DOHH2 (cell line): ENCODE data around the gene DDX46.

Experiments used
- H3F3A ChIP-seq: fragments of 200-600 bp; sonication (generic), shearing (Covaris generic); 2 replicates; pipeline ENCODE4 v1.6.0; 2016; ENCODE audit warnings: antibody characterized with exemption, mild to moderate bottlenecking; ENCODE audit not compliant: control insufficient read depth, insufficient read depth
- H3K27ac ChIP-seq: fragments of 200-600 bp; sonication (generic); 2 replicates; pipeline ENCODE4 v1.5.1; 2014; ENCODE audit warnings: low read depth, mild to moderate bottlenecking, low read length, moderate library complexity
- H3K27me3 ChIP-seq: fragments of 200-600 bp; sonication (generic); 2 replicates; pipeline ENCODE4 v1.6.1; 2014; ENCODE audit warnings: mild to moderate bottlenecking, low read length, mixed read lengths; ENCODE audit not compliant: control insufficient read depth
- H3K36me3 ChIP-seq: fragments of 200-600 bp; sonication (generic); 2 replicates; pipeline ENCODE4 v1.6.1; 2014; ENCODE audit warnings: mild to moderate bottlenecking, low read length, moderate library complexity, mixed read lengths; ENCODE audit not compliant: control insufficient read depth
- H3K4me1 ChIP-seq: fragments of 200-600 bp; sonication (generic); 2 replicates; pipeline ENCODE4 v1.6.1; 2014; ENCODE audit warnings: mild to moderate bottlenecking, low read length, mixed read lengths; ENCODE audit not compliant: control insufficient read depth
- H3K4me2 ChIP-seq: fragments of 200-600 bp; sonication (generic); 2 replicates; pipeline ENCODE4 v1.6.0; 2014; ENCODE audit warnings: mild to moderate bottlenecking, low read length, moderate library complexity
- H3K4me3 ChIP-seq: fragments of 200-600 bp; sonication (generic); 2 replicates; pipeline ENCODE4 v1.5.1; 2014; ENCODE audit warnings: mild to moderate bottlenecking, low read length, mixed read lengths
- H3K79me2 ChIP-seq: fragments of 200-600 bp; sonication (generic); 2 replicates; pipeline ENCODE4 v1.6.1; 2014; ENCODE audit warnings: mild to moderate bottlenecking, low read length, mixed read lengths; ENCODE audit not compliant: control insufficient read depth
- H3K9me2 ChIP-seq: fragments of 200-600 bp; sonication (generic); replicated peaks from 2 replicates; pipeline ENCODE4 v1.6.1; 2014; ENCODE audit warnings: mild to moderate bottlenecking, low read length, mixed read lengths; ENCODE audit not compliant: control insufficient read depth
- H3K9me3 ChIP-seq: fragments of 200-600 bp; sonication (generic); 2 replicates; pipeline ENCODE4 v1.6.1; 2014; ENCODE audit warnings: antibody characterized with exemption, low read length, mixed read lengths; ENCODE audit not compliant: control insufficient read depth, insufficient read depth
- H4K20me1 ChIP-seq: fragments of 200-600 bp; sonication (generic); 2 replicates; pipeline ENCODE4 v1.6.0; 2014; ENCODE audit warnings: low read depth, mild to moderate bottlenecking, antibody characterized with exemption, low read length, moderate library complexity; ENCODE audit not compliant: control insufficient read depth, insufficient read depth
- CTCF ChIP-seq: fragments of 200-600 bp; sonication (generic); IDR thresholded peaks from one replicate; pipeline ENCODE4 v1.5.1; 2014; ENCODE audit warnings: antibody characterized with exemption, mild to moderate bottlenecking, low read depth, low read length; ENCODE audit not compliant: poor library complexity, severe bottlenecking
- EZH2phosphoT487 ChIP-seq: fragments of 200-600 bp; sonication (generic); IDR thresholded peaks from 2 replicates; pipeline ENCODE4 v1.6.1; 2017; ENCODE audit warnings: borderline replicate concordance, mild to moderate bottlenecking, antibody characterized with exemption, low read length, moderate library complexity, mixed read lengths

DDX46 gene

GRCh38 chr5:134736173-134736812 is 22.3 kb upstream of the DDX46 start:
- H4K20me1 ChIP-seq: peaks cover 5% of the 10 kb centered on the region; the same call in 1 of the 2 replicates
- H3K4me3 ChIP-seq: peak overlapping the region; percentile 19
- no peaks in the 10 kb centered on the region for H3K9me3 ChIP-seq
- peaks cover 15% of the 10 kb centered on the region for H3F3A ChIP-seq
- no peaks in the 10 kb centered on the region for H3K9me2 ChIP-seq
- H3K4me1 ChIP-seq: peaks cover 55% of the 10 kb centered on the region
- TF ChIP-seq EZH2phosphoT487 (no peak), CTCF (no peak)
- no peaks in the 10 kb centered on the region; the same call in 1 of the 2 replicates for H3K27me3 ChIP-seq
- peak overlapping the region; percentile 81 for H3K27ac ChIP-seq
- H3K36me3 ChIP-seq: peaks cover 18% of the 10 kb centered on the region
- peaks cover 34% of the 10 kb centered on the region for H3K79me2 ChIP-seq
- peak overlapping the region; percentile 43 for H3K4me2 ChIP-seq

- peak; percentile 77 for TF ChIP-seq CTCF
- TF ChIP-seq EZH2phosphoT487: no peak
Measured at GRCh38 chr5:134738133-134738962, 20.2 kb upstream of the DDX46 start, which contains the start of gene CAMLG. CAMLG (plus strand) TSS chr5:134738548; CDS start chr5:134738621, 73 bp downstream.

GRCh38 chr5:134738963-134739661 is 19.5 kb upstream of the DDX46 start:
- TF ChIP-seq CTCF: peak; percentile 73
- TF ChIP-seq EZH2phosphoT487: no peak
- Histone ChIP-seq H3K36me3 (peaks cover 41% of the 10 kb centered on the region), H3K4me3 (peak overlapping the region; percentile 84), H3K27ac (peak overlapping the region; percentile 65), H4K20me1 (peaks cover 5% of the 10 kb centered on the region; the same call in 1 of the 2 replicates), H3K9me2 (no peaks in the 10 kb centered on the region), H3K79me2 (peaks cover 62% of the 10 kb centered on the region), H3K27me3 (no peaks in the 10 kb centered on the region; the same call in 1 of the 2 replicates), H3K9me3 (no peaks in the 10 kb centered on the region), H3K4me1 (peaks cover 57% of the 10 kb centered on the region), H3K4me2 (peak overlapping the region; percentile 88), H3F3A (peaks cover 12% of the 10 kb centered on the region)

More at GRCh38 chr5:134738133-134738962, 20.2 kb upstream of the DDX46 start, which contains the start of gene CAMLG:
- H3K27ac ChIP-seq: peak within 1 kb of the TSS; percentile 65
- H3K36me3 ChIP-seq: peaks cover 34% of the 10 kb centered on the region
- peaks cover 5% of the 10 kb centered on the region; the same call in 1 of the 2 replicates for H4K20me1 ChIP-seq
- H3F3A ChIP-seq: peaks cover 12% of the 10 kb centered on the region
- H3K9me3 ChIP-seq: no peaks in the 10 kb centered on the region
- H3K9me2 ChIP-seq: no peaks in the 10 kb centered on the region
- H3K4me2 ChIP-seq: peak within 1 kb of the TSS; percentile 88
- H3K4me3 ChIP-seq: peak within 1 kb of the TSS; percentile 84
- H3K4me1 ChIP-seq: peaks cover 57% of the 10 kb centered on the region
- peaks cover 54% of the 10 kb centered on the region for H3K79me2 ChIP-seq
- no peaks in the 10 kb centered on the region; the same call in 1 of the 2 replicates for H3K27me3 ChIP-seq
